Activated CD8-positive, alpha-beta memory T cell treated with anti-CD3 and anti-CD28 coated beads, Interleukin-2, amount 50 U/mL, for 24 hours (primary cell): ENCODE data around the gene SAP30BP.

Experiments used
- DNase-seq: peaks from one replicate; pipeline ENCODE4 v3.0.0-alpha.2; 2020; ENCODE audit errors: extremely low read depth

Gene SAP30BP

GRCh38 chr17:75666959-75667790 is at the start of gene SAP30BP, which contains the start of gene RECQL5:
SAP30BP (plus strand) TSS chr17:75667338; CDS start chr17:75667373, 35 bp downstream.
RECQL5 (minus strand) TSS chr17:75667154; CDS start chr17:75666557, 597 bp downstream.
- DNase-seq = peak; percentile 93

GRCh38 chr17:75617675-75618074 is 49.5 kb upstream of the SAP30BP start:
- no peak for DNase-seq

GRCh38 chr17:75619506-75620431 is 47.4 kb upstream of the SAP30BP start:
- no peak for DNase-seq

GRCh38 chr17:75621489-75621888 is 45.6 kb upstream of the SAP30BP start:
- DNase-seq = no peak

GRCh38 chr17:75622076-75622475 is 45.1 kb upstream of the SAP30BP start:
- DNase-seq = no peak

- DNase-seq = no peak
These were observed 44.3 kb upstream of the SAP30BP start for GRCh38 chr17:75622771-75623273.

- DNase-seq = no peak
These were observed 43.8 kb upstream of the SAP30BP start for GRCh38 chr17:75623386-75623785.

GRCh38 chr17:75624021-75624420 is 43.1 kb upstream of the SAP30BP start:
- no peak for DNase-seq

- no peak for DNase-seq
These were observed 42.3 kb upstream of the SAP30BP start for GRCh38 chr17:75624714-75625345.

GRCh38 chr17:75625813-75626486 is 41.2 kb upstream of the SAP30BP start:
- DNase-seq = no peak

GRCh38 chr17:75626496-75627038 is 40.6 kb upstream of the SAP30BP start:
- no peak for DNase-seq

- no peak for DNase-seq
These were observed 40.0 kb upstream of the SAP30BP start for GRCh38 chr17:75627094-75627493.

- DNase-seq = no peak
These were observed 38.7 kb upstream of the SAP30BP start for GRCh38 chr17:75628425-75628824.

- no peak for DNase-seq
These were observed 38.0 kb upstream of the SAP30BP start for GRCh38 chr17:75629157-75629556.

GRCh38 chr17:75630071-75630917 is 36.8 kb upstream of the SAP30BP start:
- DNase-seq = no peak

- no peak for DNase-seq
These were observed 35.8 kb upstream of the SAP30BP start for GRCh38 chr17:75631353-75631752.

GRCh38 chr17:75632428-75632827 is 34.7 kb upstream of the SAP30BP start:
- DNase-seq = no peak

- peak; percentile 44 for DNase-seq
These were observed 34.2 kb upstream of the SAP30BP start, which contains the start of gene SMIM5 for GRCh38 chr17:75632863-75633485. SMIM5 (plus strand) TSS chr17:75633434; CDS start chr17:75640202, 6,768 bp downstream.
